ENCODE results near the gene IGFBP6. TPM values are rescaled to one million over a fixed set of nuclear protein-coding genes. Genes with fewer than 3 reads are reported as not detected.
A peak's percentile ranks its signal among the peaks of the same experiment; 100 is the strongest.

Gene IGFBP6
- under 1 TPM in 1 of 3 donors, not detected in 2; 0.61 TPM for total RNA-seq
- total RNA-seq (2013) = 0.14 TPM

GRCh38 chr12:53097564-53098353, at the start of gene IGFBP6:
Gene IGFBP6, plus strand, starts transcription at chr12:53097667. Its CDS starts 51 bp downstream, at chr12:53097718.
- peaks cover 19 to 31% of the 10 kb centered on the region in 2 donors for H3K4me1 Mint-ChIP-seq
- intact Hi-C loops (cut with micrococcal nuclease) = no loop called here
- no peaks in the 10 kb centered on the region for H3K9me3 Mint-ChIP-seq
- no peak within 1 kb of the TSS for H3K27ac ChIP-seq (ENCODE audit: low read length)
- DNase-seq = peak; percentile 39 to 73
- H3K27ac Mint-ChIP-seq = peak within 1 kb of the TSS in 1 of 2 donors; percentile 49
- peak; percentile 71 to 75 (median 73) for ATAC-seq
- peak within 1 kb of the TSS; percentile 89 for H3K4me3 Mint-ChIP-seq
- peaks cover 0 to 9% of the 10 kb centered on the region in 2 donors for H3K27me3 Mint-ChIP-seq (ENCODE audit: low read depth in 2 of 2)
- H3K4me3 ChIP-seq (ENCODE audit: low read length) = peak within 1 kb of the TSS; percentile 43
- no peaks in the 10 kb centered on the region for H3K36me3 ChIP-seq (ENCODE audit: control insufficient read depth, insufficient read depth, low read length)
- WGBS (ENCODE audit: insufficient coverage) = under 1% methylated on average over 51 of the region's 51 CpGs
- H3K27me3 ChIP-seq (ENCODE audit: control insufficient read depth, insufficient read depth, low read length) = peaks cover 3% of the 10 kb centered on the region
- TF ChIP-seq CTCF (IDR thresholded peaks at IDR 0.05) = no peak
- no peaks in the 10 kb centered on the region for H3K9me3 ChIP-seq (ENCODE audit: control insufficient read depth, insufficient read depth, low read length)
- H3K4me1 ChIP-seq (ENCODE audit: control insufficient read depth, insufficient read depth, low read length) = peaks cover 40% of the 10 kb centered on the region
- H3K36me3 Mint-ChIP-seq = no peaks in the 10 kb centered on the region

- intact Hi-C loops (cut with micrococcal nuclease) = loop anchor here (5.0 kb wide), 1 partner anchor 41 kb away; the partner anchor contains the start of gene EIF4B
- Mint-ChIP-seq H3K36me3 (no peaks in the 10 kb centered on the region), H3K4me3 (peak overlapping the region; percentile 74), H3K27me3 (ENCODE audit: low read depth in 2 of 2) (peaks cover 0 to 4% of the 10 kb centered on the region in 2 donors), H3K27ac (peak overlapping the region in 1 of 2 donors; percentile 70), H3K4me1 (peaks cover 9 to 17% of the 10 kb centered on the region in 2 donors), H3K9me3 (no peaks in the 10 kb centered on the region)
- Histone ChIP-seq H3K4me3 (ENCODE audit: low read length) (peak overlapping the region; percentile 28), H3K36me3 (ENCODE audit: control insufficient read depth, insufficient read depth, low read length) (no peaks in the 10 kb centered on the region), H3K9me3 (ENCODE audit: control insufficient read depth, insufficient read depth, low read length) (no peaks in the 10 kb centered on the region), H3K27ac (ENCODE audit: low read length) (peak overlapping the region; percentile 66), H3K27me3 (ENCODE audit: control insufficient read depth, insufficient read depth, low read length) (no peaks in the 10 kb centered on the region), H3K4me1 (ENCODE audit: control insufficient read depth, insufficient read depth, low read length) (peaks cover 18% of the 10 kb centered on the region)
- ATAC-seq (no peak), DNase-seq (no peak)
- TF ChIP-seq CTCF (IDR thresholded peaks at IDR 0.05) = no peak
- WGBS (ENCODE audit: insufficient coverage) = 94% methylated on average over 10 of the region's 10 CpGs
Measured at GRCh38 chr12:53048033-53048779, 49.3 kb upstream of the IGFBP6 start.

GRCh38 chr12:53048780-53049401, 48.6 kb upstream of the IGFBP6 start:
- peaks cover 12 to 22% of the 10 kb centered on the region in 2 donors for H3K4me1 Mint-ChIP-seq
- no peak for TF ChIP-seq CTCF (IDR thresholded peaks at IDR 0.05)

More at GRCh38 chr12:53048780-53049401, 48.6 kb upstream of the IGFBP6 start:
- 91% methylated on average over 5 of the region's 6 CpGs for WGBS (ENCODE audit: insufficient coverage)
- ATAC-seq (no peak), DNase-seq (no peak)
- H3K9me3 Mint-ChIP-seq = no peaks in the 10 kb centered on the region
- no peaks in the 10 kb centered on the region for H3K36me3 Mint-ChIP-seq
- no peaks in the 10 kb centered on the region for H3K36me3 ChIP-seq (ENCODE audit: control insufficient read depth, insufficient read depth, low read length)
- no peaks in the 10 kb centered on the region for H3K9me3 ChIP-seq (ENCODE audit: control insufficient read depth, insufficient read depth, low read length)
- H3K27ac ChIP-seq (ENCODE audit: low read length) = no peak overlapping the region
- H3K4me3 Mint-ChIP-seq = peak overlapping the region; percentile 4
- no peak overlapping the region for H3K27ac Mint-ChIP-seq
- peaks cover 0 to 4% of the 10 kb centered on the region in 2 donors for H3K27me3 Mint-ChIP-seq (ENCODE audit: low read depth in 2 of 2)
- peaks cover 25% of the 10 kb centered on the region for H3K4me1 ChIP-seq (ENCODE audit: control insufficient read depth, insufficient read depth, low read length)
- intact Hi-C loops (cut with micrococcal nuclease) = loop anchor here (5.0 kb wide), 1 partner anchor 42 kb away; the partner anchor contains the start of gene EIF4B
- no peak overlapping the region for H3K4me3 ChIP-seq (ENCODE audit: low read length)
- H3K27me3 ChIP-seq (ENCODE audit: control insufficient read depth, insufficient read depth, low read length) = no peaks in the 10 kb centered on the region
